ENCODE results near the gene ATP9B. TPM values are rescaled to one million over a fixed set of nuclear protein-coding genes. Genes with fewer than 3 reads are reported as not detected.

Gene ATP9B
- total RNA-seq, 1 donor from 2014 or later, result 49.2 TPM

DNA sequence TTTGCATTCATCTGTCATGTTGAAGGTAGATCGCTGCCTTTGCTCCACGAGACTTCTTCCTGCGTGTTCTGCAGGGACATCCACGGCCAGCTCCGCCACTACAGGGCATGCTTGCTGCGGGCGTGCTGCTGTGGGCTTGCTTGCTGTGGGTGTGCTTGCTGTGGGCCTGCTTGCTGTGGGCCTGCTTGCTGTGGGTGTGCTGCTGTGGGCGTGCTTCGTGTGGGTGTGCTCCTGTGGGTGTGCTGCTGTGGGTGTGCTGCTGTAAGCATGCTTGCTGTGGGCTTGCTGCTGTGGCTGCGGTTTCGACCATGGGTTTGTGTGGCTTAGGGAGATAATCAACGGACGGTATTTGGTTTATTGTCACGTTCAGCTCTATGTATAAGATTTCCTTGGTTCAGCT, 165.2 kb downstream of the ATP9B start:
- TF ChIP-seq CTCF (IDR thresholded peaks at IDR 0.05), result no peak
- H3K4me3 Mint-ChIP-seq, result no peak overlapping the region
- peaks cover 15% of the 10 kb centered on the region for H3K36me3 Mint-ChIP-seq (ENCODE audit: low read depth)
- ATAC-seq (ENCODE audit: low read depth), result no peak
- H3K9me3 Mint-ChIP-seq, result no peaks in the 10 kb centered on the region
- intact Hi-C loops (cut with micrococcal nuclease), result no loop called here
- no peak overlapping the region for H3K27ac Mint-ChIP-seq
- ChIA-PET CTCF (no interaction called here), POLR2A (no interaction called here)
- H3K27me3 Mint-ChIP-seq, result no peaks in the 10 kb centered on the region
- no peaks in the 10 kb centered on the region for H3K4me1 Mint-ChIP-seq
- no peak for DNase-seq

DNA sequence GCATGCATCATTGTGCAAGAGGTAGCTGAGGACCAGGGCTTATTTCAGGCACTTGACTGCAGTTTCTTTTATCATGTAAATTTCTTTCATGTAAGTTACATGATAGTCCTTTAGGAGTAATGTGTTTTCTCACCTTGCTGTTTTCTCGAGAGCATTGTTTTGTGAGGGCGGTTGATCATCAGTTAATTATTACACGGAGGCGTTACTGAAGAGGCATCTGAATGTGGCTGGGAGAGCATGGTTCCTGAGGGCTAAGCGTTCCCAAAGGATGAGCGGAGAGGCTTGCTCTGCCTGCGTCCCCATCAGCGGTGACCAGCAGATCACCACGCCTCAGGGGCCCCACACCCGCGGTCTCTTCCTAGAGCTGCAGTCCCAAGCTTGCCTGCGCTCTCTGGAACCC, 170.4 kb downstream of the ATP9B start:
- ChIA-PET CTCF (no interaction called here), POLR2A (no interaction called here)
- DNase-seq (no peak), ATAC-seq (ENCODE audit: low read depth) (no peak)
- H3K27ac Mint-ChIP-seq, result no peak overlapping the region
- no peak for TF ChIP-seq CTCF (IDR thresholded peaks at IDR 0.05)
- no peaks in the 10 kb centered on the region for H3K9me3 Mint-ChIP-seq
- intact Hi-C loops (cut with micrococcal nuclease), result loop anchor here (10.0 kb wide), 1 partner anchor 575 kb away; no protein-coding TSS in a partner anchor
- peaks cover 9% of the 10 kb centered on the region for H3K36me3 Mint-ChIP-seq (ENCODE audit: low read depth)
- no peaks in the 10 kb centered on the region for H3K27me3 Mint-ChIP-seq
- H3K4me3 Mint-ChIP-seq, result no peak overlapping the region
- peaks cover 15% of the 10 kb centered on the region for H3K4me1 Mint-ChIP-seq

DNA sequence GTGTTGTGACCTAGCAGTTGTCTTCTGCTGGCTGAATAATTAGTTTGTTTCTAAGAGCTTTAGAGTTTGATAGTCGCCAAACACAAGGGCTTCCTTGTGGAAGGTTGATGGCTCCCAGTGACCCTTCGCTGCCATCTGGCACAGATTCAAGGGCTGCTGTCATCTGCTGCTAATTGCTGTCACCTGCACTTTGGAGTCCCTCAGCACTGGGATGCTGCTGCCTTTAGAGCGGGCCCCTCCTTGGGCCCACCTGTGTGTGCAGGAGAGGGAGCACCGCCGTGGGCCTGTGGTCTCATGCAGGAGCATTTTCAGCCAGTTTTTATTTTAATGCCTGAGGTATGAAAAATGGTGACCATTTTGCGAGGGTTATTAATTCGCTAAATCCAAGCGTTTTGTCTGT, 172.6 kb downstream of the ATP9B start:
- Mint-ChIP-seq H3K4me3 (no peak overlapping the region), H3K36me3 (ENCODE audit: low read depth) (peaks cover 9% of the 10 kb centered on the region), H3K27ac (no peak overlapping the region), H3K27me3 (no peaks in the 10 kb centered on the region), H3K9me3 (no peaks in the 10 kb centered on the region), H3K4me1 (peaks cover 20% of the 10 kb centered on the region)
- no peak for DNase-seq
- no peak for TF ChIP-seq CTCF (IDR thresholded peaks at IDR 0.05)
- ATAC-seq (ENCODE audit: low read depth), result no peak
- CTCF ChIA-PET, result interaction anchor here (1.1 kb wide), 1 partner anchor 12 kb away, joined by 3 read pairs; no protein-coding TSS in a partner anchor
- POLR2A ChIA-PET, result no interaction called here
- intact Hi-C loops (cut with micrococcal nuclease), result loop anchor here (10.0 kb wide), 1 partner anchor 577 kb away; no protein-coding TSS in a partner anchor

DNA sequence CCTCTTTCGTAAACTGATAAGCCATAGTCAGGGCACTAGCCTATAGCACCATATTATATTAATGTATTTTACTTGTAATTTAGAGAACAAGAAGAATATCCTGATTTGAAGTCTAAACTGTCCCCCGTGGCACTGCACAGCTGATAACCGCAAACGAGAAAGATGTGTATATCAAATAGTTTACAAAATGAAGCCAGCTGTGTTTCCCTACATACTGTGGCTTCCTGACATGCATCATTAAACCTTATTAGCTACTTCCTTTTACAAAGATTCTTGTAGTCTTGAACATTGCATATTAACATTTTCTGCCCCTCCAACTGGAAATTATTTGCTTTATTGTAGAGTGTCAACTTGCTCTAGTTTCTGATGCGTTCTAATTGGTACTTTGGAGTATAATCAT, 173.1 kb downstream of the ATP9B start:
- intact Hi-C loops (cut with micrococcal nuclease), result loop anchor here (10.0 kb wide), 1 partner anchor 577 kb away; no protein-coding TSS in a partner anchor
- POLR2A ChIA-PET, result no interaction called here
- H3K4me1 Mint-ChIP-seq, result peaks cover 20% of the 10 kb centered on the region

GRCh38 chr18:79245517-79246001, 176.4 kb downstream of the ATP9B start:
- TF ChIP-seq CTCF (IDR thresholded peaks at IDR 0.05), result no peak
- no peak overlapping the region for H3K4me3 Mint-ChIP-seq
- H3K9me3 Mint-ChIP-seq, result no peaks in the 10 kb centered on the region
- no peaks in the 10 kb centered on the region for H3K27me3 Mint-ChIP-seq
- ChIA-PET POLR2A (no interaction called here), CTCF (no interaction called here)
- ATAC-seq (ENCODE audit: low read depth) (peak; percentile 51), DNase-seq (no peak)
- peaks cover 20% of the 10 kb centered on the region for H3K4me1 Mint-ChIP-seq
- no peak overlapping the region for H3K27ac Mint-ChIP-seq
- intact Hi-C loops (cut with micrococcal nuclease), result loop anchor here (2.0 to 10.0 kb wide), 2 partner anchors 177 to 581 kb away; partner anchors contain the start of gene ATP9B
- H3K36me3 Mint-ChIP-seq (ENCODE audit: low read depth), result no peaks in the 10 kb centered on the region

More for the DNA sequence above, 173.1 kb downstream of the ATP9B start:
- H3K27me3 Mint-ChIP-seq, result no peaks in the 10 kb centered on the region
- no peak overlapping the region for H3K27ac Mint-ChIP-seq
- H3K4me3 Mint-ChIP-seq, result no peak overlapping the region
- no peak for ATAC-seq (ENCODE audit: low read depth)
- no peaks in the 10 kb centered on the region for H3K9me3 Mint-ChIP-seq
- DNase-seq, result no peak
- CTCF ChIA-PET, result interaction anchor here (1.1 kb wide), 1 partner anchor 11 kb away, joined by 3 read pairs; no protein-coding TSS in a partner anchor
- TF ChIP-seq CTCF (IDR thresholded peaks at IDR 0.05), result no peak
- H3K36me3 Mint-ChIP-seq (ENCODE audit: low read depth), result peaks cover 9% of the 10 kb centered on the region
